Calu3 (cell line): Measurements from ENCODE around the gene DAO. TPM values are rescaled to one million over a fixed set of nuclear protein-coding genes. Genes with fewer than 3 reads are reported as not detected.

Experiments used
- BruUV-seq: library from RNA; stranded (reverse); fragments of 400-500 nt; replicated peaks from 2 replicates; lab custom pipeline; 2021; lab: Mats Ljungman, UMichigan
- CTCF ChIA-PET: fragments of 300-600 bp; sonication (Branson Sonifier 250); formaldehyde crosslinking; loops from one replicate; lab custom pipeline; 2022; ENCODE audit warnings: antibody characterized with exemption; lab: Charles Lee
- DNase-seq: peaks from one replicate; pipeline ENCODE4 v3.0.0; 2022
- H3K27ac Mint-ChIP-seq: one replicate; pipeline ENCODE4 v1.8.0; 2022; ENCODE audit warnings: mixed read lengths; ENCODE audit not compliant: unreplicated experiment
- H3K27me3 Mint-ChIP-seq: one replicate; pipeline ENCODE4 v1.8.0; 2022; ENCODE audit warnings: mixed read lengths; ENCODE audit not compliant: unreplicated experiment
- H3K36me3 Mint-ChIP-seq: one replicate; pipeline ENCODE4 v1.8.0; 2022; ENCODE audit warnings: mild to moderate bottlenecking, moderate library complexity, mixed read lengths; ENCODE audit not compliant: insufficient read depth, unreplicated experiment
- H3K4me1 Mint-ChIP-seq: one replicate; pipeline ENCODE4 v1.8.0; 2022; ENCODE audit warnings: mild to moderate bottlenecking, low read depth, mixed read lengths; ENCODE audit not compliant: unreplicated experiment
- H3K4me3 Mint-ChIP-seq: one replicate; pipeline ENCODE4 v1.8.0; 2022; ENCODE audit warnings: mild to moderate bottlenecking, low read depth, moderate library complexity, mixed read lengths; ENCODE audit not compliant: unreplicated experiment
- H3K9me3 Mint-ChIP-seq: one replicate; pipeline ENCODE4 v1.8.0; 2022; ENCODE audit warnings: low read depth, mixed read lengths; ENCODE audit not compliant: unreplicated experiment
- intact Hi-C: fragments of 100-400 bp; cut with micrococcal nuclease; formaldehyde crosslinking; loops from one replicate; pipeline ENCODE4 v1.10.0; 2022; ENCODE audit not compliant: unreplicated experiment
- total RNA-seq: library from RNA; stranded (reverse); gene quantifications from 2 replicates; pipeline ENCODE4 v1.2.3, GENCODE V29; 2022
- TF ChIP-seq, protein P1 (sequence below): fragments of 200-600 bp; IDR thresholded peaks from one replicate; pipeline ENCODE4 v1.8.0; 2022; ENCODE audit warnings: antibody characterized with exemption; ENCODE audit not compliant: unreplicated experiment

Gene DAO
- total RNA-seq, 1 experiment from 2014 or later, result not detected

GRCh38 chr12:108837680-108838079 lies 42.2 kb upstream of the DAO start:
- CTCF ChIA-PET, result interaction anchor here (0.5 to 1.3 kb wide), 3 partner anchors 10 to 327 kb away, joined by 3 to 4 read pairs (median 4); no protein-coding TSS in a partner anchor
- peaks cover 40% of the 10 kb centered on the region for H3K36me3 Mint-ChIP-seq
- intact Hi-C loops, result loop anchor here (2.0 to 10.0 kb wide), 3 partner anchors 17 to 273 kb away; partner anchors contain the start of genes ALKBH2, ISCU, SART3 and UNG
- no TSS peak for BruUV-seq
- DNase-seq, result no peak
- peak overlapping the region; percentile 100 for H3K27ac Mint-ChIP-seq
- H3K9me3 Mint-ChIP-seq, result no peaks in the 10 kb centered on the region
- TF ChIP-seq, protein P1, sequence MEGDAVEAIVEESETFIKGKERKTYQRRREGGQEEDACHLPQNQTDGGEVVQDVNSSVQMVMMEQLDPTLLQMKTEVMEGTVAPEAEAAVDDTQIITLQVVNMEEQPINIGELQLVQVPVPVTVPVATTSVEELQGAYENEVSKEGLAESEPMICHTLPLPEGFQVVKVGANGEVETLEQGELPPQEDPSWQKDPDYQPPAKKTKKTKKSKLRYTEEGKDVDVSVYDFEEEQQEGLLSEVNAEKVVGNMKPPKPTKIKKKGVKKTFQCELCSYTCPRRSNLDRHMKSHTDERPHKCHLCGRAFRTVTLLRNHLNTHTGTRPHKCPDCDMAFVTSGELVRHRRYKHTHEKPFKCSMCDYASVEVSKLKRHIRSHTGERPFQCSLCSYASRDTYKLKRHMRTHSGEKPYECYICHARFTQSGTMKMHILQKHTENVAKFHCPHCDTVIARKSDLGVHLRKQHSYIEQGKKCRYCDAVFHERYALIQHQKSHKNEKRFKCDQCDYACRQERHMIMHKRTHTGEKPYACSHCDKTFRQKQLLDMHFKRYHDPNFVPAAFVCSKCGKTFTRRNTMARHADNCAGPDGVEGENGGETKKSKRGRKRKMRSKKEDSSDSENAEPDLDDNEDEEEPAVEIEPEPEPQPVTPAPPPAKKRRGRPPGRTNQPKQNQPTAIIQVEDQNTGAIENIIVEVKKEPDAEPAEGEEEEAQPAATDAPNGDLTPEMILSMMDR, result no peak
- peaks cover 72% of the 10 kb centered on the region for H3K4me1 Mint-ChIP-seq
- no peaks in the 10 kb centered on the region for H3K27me3 Mint-ChIP-seq
- peak overlapping the region; percentile 66 for H3K4me3 Mint-ChIP-seq

GRCh38 chr12:108838194-108839017 lies 41.5 kb upstream of the DAO start:
- Mint-ChIP-seq H3K27me3 (no peaks in the 10 kb centered on the region), H3K4me3 (peak overlapping the region; percentile 66), H3K27ac (peak overlapping the region; percentile 100), H3K9me3 (no peaks in the 10 kb centered on the region), H3K4me1 (peaks cover 65% of the 10 kb centered on the region), H3K36me3 (peaks cover 33% of the 10 kb centered on the region)
- intact Hi-C loops, result loop anchor here (2.0 to 10.0 kb wide), 3 partner anchors 16 to 274 kb away; partner anchors contain the start of genes ALKBH2, ISCU, SART3 and UNG
- BruUV-seq, result no TSS peak
- TF ChIP-seq, protein P1, result no peak
- peak; percentile 94 for DNase-seq
- CTCF ChIA-PET, result interaction anchor here (0.5 to 1.3 kb wide), 4 partner anchors 9 to 326 kb away, joined by 3 to 5 read pairs (median 4); no protein-coding TSS in a partner anchor

- peaks cover 32% of the 10 kb centered on the region for H3K36me3 Mint-ChIP-seq
- BruUV-seq, result TSS peak; percentile 94
- TF ChIP-seq, protein P1, result no peak
- peak overlapping the region; percentile 100 for H3K27ac Mint-ChIP-seq
- no peaks in the 10 kb centered on the region for H3K9me3 Mint-ChIP-seq
- no peak for DNase-seq
- intact Hi-C loops, result loop anchor here (2.0 to 10.0 kb wide), 3 partner anchors 16 to 274 kb away; partner anchors contain the start of genes ALKBH2, ISCU, SART3 and UNG
- CTCF ChIA-PET, result interaction anchor here (0.6 to 1.3 kb wide), 6 partner anchors 8 to 1864 kb away, joined by 3 to 8 read pairs (median 4); no protein-coding TSS in a partner anchor
- H3K4me3 Mint-ChIP-seq, result no peak overlapping the region
- peaks cover 56% of the 10 kb centered on the region for H3K4me1 Mint-ChIP-seq
- H3K27me3 Mint-ChIP-seq, result no peaks in the 10 kb centered on the region
Observed at GRCh38 chr12:108839018-108839889, 40.6 kb upstream of the DAO start.

- Mint-ChIP-seq H3K4me3 (no peak overlapping the region), H3K27me3 (no peaks in the 10 kb centered on the region), H3K4me1 (peaks cover 50% of the 10 kb centered on the region), H3K36me3 (peaks cover 32% of the 10 kb centered on the region), H3K9me3 (no peaks in the 10 kb centered on the region), H3K27ac (peak overlapping the region; percentile 100)
- DNase-seq, result no peak
- intact Hi-C loops, result loop anchor here (2.0 to 10.0 kb wide), 3 partner anchors 15 to 275 kb away; partner anchors contain the start of genes ALKBH2, ISCU, SART3 and UNG
- BruUV-seq, result no TSS peak
- CTCF ChIA-PET, result interaction anchor here (0.6 to 0.8 kb wide), 3 partner anchors 8 to 1864 kb away, joined by 3 to 8 read pairs (median 4); no protein-coding TSS in a partner anchor
- TF ChIP-seq, protein P1, result no peak
Observed at GRCh38 chr12:108839890-108840230, 40.0 kb upstream of the DAO start.
